SK-N-SH treated with all-trans-retinoic acid at 6 μM for 48 hours (cell line): ENCODE data around the gene MAPKAPK2.

ENCODE experiments used
- ATAC-seq: fragments of 200-7000 bp; cut with Tn5 transposase; 3 replicates; pipeline ENCODE4 v1.9.1; 2020; ENCODE audit warnings: mild to moderate bottlenecking, moderate library complexity
- ARNTL ChIP-seq: fragments of 450-650 bp; formaldehyde crosslinking; IDR thresholded peaks from 2 replicates; pipeline ENCODE4 v1.5.0; 2020; ENCODE audit warnings: low read depth, mild to moderate bottlenecking, moderate library complexity, borderline replicate concordance
- BACH2 ChIP-seq: fragments of 250-450 bp; sonication (Bioruptor Pico); IDR thresholded peaks from 2 replicates; pipeline ENCODE4 v1.9.0; 2021; ENCODE audit warnings: mild to moderate bottlenecking, borderline replicate concordance
- CREB5 ChIP-seq: fragments of 250-450 bp; sonication (Bioruptor Pico); IDR thresholded peaks from 2 replicates; pipeline ENCODE4 v1.5.1; 2020; ENCODE audit warnings: low read depth, mild to moderate bottlenecking, moderate library complexity
- CSDC2 ChIP-seq: fragments of 250-450 bp; sonication (Bioruptor Pico); IDR thresholded peaks from 2 replicates; pipeline ENCODE4 v1.5.0; 2020; ENCODE audit warnings: mild to moderate bottlenecking, moderate library complexity
- CSRNP3 ChIP-seq: fragments of 250-450 bp; sonication (Bioruptor Pico); IDR thresholded peaks from 2 replicates; pipeline ENCODE4 v1.5.1; 2021; ENCODE audit warnings: mild to moderate bottlenecking, moderate library complexity
- ESRRG ChIP-seq: fragments of 250-450 bp; sonication (Bioruptor Pico); IDR thresholded peaks from 2 replicates; pipeline ENCODE4 v1.6.1; 2021; ENCODE audit warnings: mild to moderate bottlenecking
- GLIS3 ChIP-seq: fragments of 250-450 bp; sonication (Bioruptor Pico); IDR thresholded peaks from 2 replicates; pipeline ENCODE4 v1.5.0; 2020; ENCODE audit warnings: mild to moderate bottlenecking, moderate library complexity
- ISL1 ChIP-seq: fragments of 250-450 bp; sonication (Bioruptor Pico); IDR thresholded peaks from 2 replicates; pipeline ENCODE4 v2.1.2; 2022; ENCODE audit warnings: mild to moderate bottlenecking, moderate library complexity
- OSR1 ChIP-seq: fragments of 250-450 bp; sonication (Bioruptor Pico); IDR thresholded peaks from 2 replicates; pipeline ENCODE4 v1.8.0; 2022; ENCODE audit warnings: moderate library complexity, mild to moderate bottlenecking, inconsistent platforms
- PPARA ChIP-seq: fragments of 250-450 bp; sonication (Bioruptor Pico); IDR thresholded peaks from 2 replicates; pipeline ENCODE4 v1.5.0; 2020; ENCODE audit warnings: mild to moderate bottlenecking, borderline replicate concordance
- RARB ChIP-seq: fragments of 250-450 bp; sonication (Bioruptor Pico); IDR thresholded peaks from 2 replicates; pipeline ENCODE4 v1.8.0; 2021; ENCODE audit warnings: mild to moderate bottlenecking, moderate library complexity
- SNAI2 ChIP-seq: fragments of 250-450 bp; sonication (Bioruptor Pico); IDR thresholded peaks from 2 replicates; pipeline ENCODE4 v1.5.0; 2020; ENCODE audit warnings: mild to moderate bottlenecking, moderate library complexity
- TCF4 ChIP-seq: fragments of 250-450 bp; sonication (Bioruptor Pico); IDR thresholded peaks from 2 replicates; pipeline ENCODE4 v1.8.0; 2021; ENCODE audit warnings: mild to moderate bottlenecking, moderate library complexity, borderline replicate concordance
- TOX ChIP-seq: fragments of 250-450 bp; sonication (Bioruptor Pico); IDR thresholded peaks from 2 replicates; pipeline ENCODE4 v1.8.0; 2021; ENCODE audit warnings: mild to moderate bottlenecking, moderate library complexity, borderline replicate concordance
- ZC3H10 ChIP-seq: fragments of 250-450 bp; sonication (Bioruptor Pico); IDR thresholded peaks from 2 replicates; pipeline ENCODE4 v1.5.1; 2021; ENCODE audit warnings: mild to moderate bottlenecking, moderate library complexity
- ZFP3 ChIP-seq: fragments of 250-450 bp; sonication (Bioruptor Pico); IDR thresholded peaks from 2 replicates; pipeline ENCODE4 v1.5.0; 2020; ENCODE audit warnings: mild to moderate bottlenecking, moderate library complexity
- ZFP30 ChIP-seq: fragments of 450-650 bp; formaldehyde crosslinking; IDR thresholded peaks from 2 replicates; pipeline ENCODE4 v1.5.0; 2022; ENCODE audit warnings: mild to moderate bottlenecking, moderate library complexity
- ZNF565 ChIP-seq: fragments of 450-650 bp; formaldehyde crosslinking; conservative IDR thresholded peaks from 2 replicates; pipeline ENCODE4 v1.5.0; 2020; ENCODE audit warnings: low read depth, mild to moderate bottlenecking, moderate library complexity
- TF ChIP-seq, protein P1 (sequence below): fragments of 250-450 bp; sonication (Bioruptor Pico); IDR thresholded peaks from 2 replicates; pipeline ENCODE4 v1.5.0; 2020; ENCODE audit warnings: mild to moderate bottlenecking, moderate library complexity
- TF ChIP-seq, protein P2 (sequence below): fragments of 250-450 bp; sonication (Bioruptor Pico); IDR thresholded peaks from 2 replicates; pipeline ENCODE4 v1.8.0; 2021; ENCODE audit warnings: low read depth, mild to moderate bottlenecking, moderate library complexity, borderline replicate concordance

Gene MAPKAPK2

GRCh38 chr1:206699000-206699586, 14.4 kb downstream of the MAPKAPK2 start:
- TF ChIP-seq RARB (no peak), ZNF565 (CRISPR knock-in tag) (no peak), CSRNP3 (no peak), ZC3H10 (CRISPR knock-in tag) (no peak), GLIS3 (CRISPR knock-in tag) (no peak), BACH2 (CRISPR knock-in tag) (no peak), SNAI2 (CRISPR knock-in tag) (no peak)
- ATAC-seq: no peak

DNA sequence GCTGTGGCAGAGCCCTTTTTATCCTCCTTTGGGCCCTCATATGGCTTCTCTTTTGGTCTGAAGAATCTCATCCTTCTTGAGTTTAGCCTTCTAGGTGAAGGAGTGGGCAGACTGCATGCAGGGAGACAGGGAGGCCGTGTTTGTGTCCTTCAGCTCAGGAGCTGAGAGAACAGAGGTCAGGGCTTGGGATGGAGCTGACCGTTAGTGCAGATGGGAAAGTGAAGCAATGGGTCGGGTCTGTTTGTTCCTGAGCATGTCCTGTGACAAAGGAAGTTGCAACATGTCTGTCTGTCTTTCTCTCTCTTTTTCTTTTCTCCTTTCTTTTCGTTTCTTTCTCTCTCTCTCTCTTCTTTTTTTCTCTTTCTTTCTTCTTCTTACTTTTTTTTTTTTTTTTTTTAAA, 14.9 kb downstream of the MAPKAPK2 start:
- ATAC-seq: no peak
- TF ChIP-seq GLIS3 (CRISPR knock-in tag) (no peak), ZFP30 (CRISPR knock-in tag) (no peak), TCF4 (no peak), CSRNP3 (no peak), ZFP3 (CRISPR knock-in tag) (no peak), SNAI2 (CRISPR knock-in tag) (no peak), ISL1 (CRISPR knock-in tag) (no peak), ESRRG (CRISPR knock-in tag) (no peak), RARB (no peak), PPARA (CRISPR knock-in tag) (no peak), TOX (CRISPR knock-in tag) (no peak), ARNTL (no peak), OSR1 (CRISPR knock-in tag) (no peak), CSDC2 (no peak), ZC3H10 (CRISPR knock-in tag) (no peak), BACH2 (CRISPR knock-in tag) (no peak)
- TF ChIP-seq, protein P1, sequence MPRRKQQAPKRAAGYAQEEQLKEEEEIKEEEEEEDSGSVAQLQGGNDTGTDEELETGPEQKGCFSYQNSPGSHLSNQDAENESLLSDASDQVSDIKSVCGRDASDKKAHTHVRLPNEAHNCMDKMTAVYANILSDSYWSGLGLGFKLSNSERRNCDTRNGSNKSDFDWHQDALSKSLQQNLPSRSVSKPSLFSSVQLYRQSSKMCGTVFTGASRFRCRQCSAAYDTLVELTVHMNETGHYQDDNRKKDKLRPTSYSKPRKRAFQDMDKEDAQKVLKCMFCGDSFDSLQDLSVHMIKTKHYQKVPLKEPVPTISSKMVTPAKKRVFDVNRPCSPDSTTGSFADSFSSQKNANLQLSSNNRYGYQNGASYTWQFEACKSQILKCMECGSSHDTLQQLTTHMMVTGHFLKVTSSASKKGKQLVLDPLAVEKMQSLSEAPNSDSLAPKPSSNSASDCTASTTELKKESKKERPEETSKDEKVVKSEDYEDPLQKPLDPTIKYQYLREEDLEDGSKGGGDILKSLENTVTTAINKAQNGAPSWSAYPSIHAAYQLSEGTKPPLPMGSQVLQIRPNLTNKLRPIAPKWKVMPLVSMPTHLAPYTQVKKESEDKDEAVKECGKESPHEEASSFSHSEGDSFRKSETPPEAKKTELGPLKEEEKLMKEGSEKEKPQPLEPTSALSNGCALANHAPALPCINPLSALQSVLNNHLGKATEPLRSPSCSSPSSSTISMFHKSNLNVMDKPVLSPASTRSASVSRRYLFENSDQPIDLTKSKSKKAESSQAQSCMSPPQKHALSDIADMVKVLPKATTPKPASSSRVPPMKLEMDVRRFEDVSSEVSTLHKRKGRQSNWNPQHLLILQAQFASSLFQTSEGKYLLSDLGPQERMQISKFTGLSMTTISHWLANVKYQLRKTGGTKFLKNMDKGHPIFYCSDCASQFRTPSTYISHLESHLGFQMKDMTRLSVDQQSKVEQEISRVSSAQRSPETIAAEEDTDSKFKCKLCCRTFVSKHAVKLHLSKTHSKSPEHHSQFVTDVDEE (CRISPR knock-in tag): no peak
- TF ChIP-seq, protein P2, sequence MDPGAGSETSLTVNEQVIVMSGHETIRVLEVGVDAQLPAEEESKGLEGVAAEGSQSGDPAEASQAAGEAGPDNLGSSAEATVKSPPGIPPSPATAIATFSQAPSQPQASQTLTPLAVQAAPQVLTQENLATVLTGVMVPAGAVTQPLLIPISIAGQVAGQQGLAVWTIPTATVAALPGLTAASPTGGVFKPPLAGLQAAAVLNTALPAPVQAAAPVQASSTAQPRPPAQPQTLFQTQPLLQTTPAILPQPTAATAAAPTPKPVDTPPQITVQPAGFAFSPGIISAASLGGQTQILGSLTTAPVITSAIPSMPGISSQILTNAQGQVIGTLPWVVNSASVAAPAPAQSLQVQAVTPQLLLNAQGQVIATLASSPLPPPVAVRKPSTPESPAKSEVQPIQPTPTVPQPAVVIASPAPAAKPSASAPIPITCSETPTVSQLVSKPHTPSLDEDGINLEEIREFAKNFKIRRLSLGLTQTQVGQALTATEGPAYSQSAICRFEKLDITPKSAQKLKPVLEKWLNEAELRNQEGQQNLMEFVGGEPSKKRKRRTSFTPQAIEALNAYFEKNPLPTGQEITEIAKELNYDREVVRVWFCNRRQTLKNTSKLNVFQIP (CRISPR knock-in tag): no peak

GRCh38 chr1:206700445-206701036, 15.8 kb downstream of the MAPKAPK2 start:
- peak; percentile 15 for ATAC-seq
- no peak for TF ChIP-seq CREB5
- no peak for TF ChIP-seq ZFP30 (CRISPR knock-in tag)
- TF ChIP-seq RARB: no peak
- TF ChIP-seq, protein P2 (CRISPR knock-in tag): no peak
- no peak for TF ChIP-seq SNAI2 (CRISPR knock-in tag)
- TF ChIP-seq ISL1 (CRISPR knock-in tag): no peak
- no peak for TF ChIP-seq GLIS3 (CRISPR knock-in tag)
- TF ChIP-seq, protein P1 (CRISPR knock-in tag): no peak
- no peak for TF ChIP-seq ZFP3 (CRISPR knock-in tag)
- TF ChIP-seq ARNTL: no peak
- TF ChIP-seq ESRRG (CRISPR knock-in tag): no peak
